HG03280 (cell line): ENCODE results near the gene ADORA1.

Experiments
- ATAC-seq: cut with Tn5 transposase; IDR thresholded peaks from one replicate; pipeline ENCODE4 v1.9.1; 2021; ENCODE audit warnings: mild to moderate bottlenecking, moderate library complexity; ENCODE audit not compliant: unreplicated experiment

The ADORA1 gene

DNA sequence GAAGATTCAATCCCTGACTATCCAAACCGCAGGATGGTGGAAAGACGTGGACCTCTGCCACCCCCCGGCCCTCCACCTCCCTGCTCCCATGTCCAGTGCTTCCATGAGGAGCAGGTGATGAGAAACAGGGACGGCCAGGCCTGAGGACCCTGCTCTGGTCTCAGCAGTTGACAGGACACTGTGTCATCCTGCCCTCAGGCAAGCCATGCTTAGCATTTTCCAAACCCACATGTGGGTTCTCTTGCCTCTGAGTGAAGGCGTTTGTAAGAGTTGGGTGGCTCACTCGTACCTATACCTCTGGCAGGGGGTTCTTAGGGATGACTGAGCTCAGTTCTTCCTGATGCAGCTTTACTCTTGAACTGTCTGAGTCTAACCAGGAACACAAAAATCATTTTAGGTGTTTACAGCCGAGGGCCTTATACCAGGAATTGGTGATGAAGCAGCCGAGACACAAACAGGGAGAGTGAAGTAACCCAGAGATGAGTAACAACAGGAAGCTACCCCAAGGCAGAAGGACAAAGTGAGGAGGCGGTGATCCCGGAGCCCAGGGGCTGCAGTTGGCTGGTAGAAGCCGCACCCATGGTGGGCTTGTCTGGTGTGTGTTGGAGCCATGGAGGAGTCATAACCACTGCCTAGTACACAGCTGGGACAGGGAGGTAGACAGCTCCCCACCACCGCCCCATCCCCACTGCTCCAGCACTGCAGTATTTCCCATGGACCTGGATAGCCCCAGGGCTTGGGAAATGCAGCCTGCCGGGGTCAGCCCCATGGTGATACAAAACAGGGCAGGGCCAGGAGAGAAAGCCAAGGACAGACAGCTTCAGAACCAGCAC lies 26.7 kb downstream of the ADORA1 start:
- ATAC-seq: no peak

GRCh38 chr1:203156280-203156679 lies 28.8 kb downstream of the ADORA1 start:
- no peak for ATAC-seq

GRCh38 chr1:203158423-203158822 lies 30.9 kb downstream of the ADORA1 start:
- ATAC-seq: no peak

- no peak for ATAC-seq
These were observed 31.6 kb downstream of the ADORA1 start for GRCh38 chr1:203158960-203159665.

DNA sequence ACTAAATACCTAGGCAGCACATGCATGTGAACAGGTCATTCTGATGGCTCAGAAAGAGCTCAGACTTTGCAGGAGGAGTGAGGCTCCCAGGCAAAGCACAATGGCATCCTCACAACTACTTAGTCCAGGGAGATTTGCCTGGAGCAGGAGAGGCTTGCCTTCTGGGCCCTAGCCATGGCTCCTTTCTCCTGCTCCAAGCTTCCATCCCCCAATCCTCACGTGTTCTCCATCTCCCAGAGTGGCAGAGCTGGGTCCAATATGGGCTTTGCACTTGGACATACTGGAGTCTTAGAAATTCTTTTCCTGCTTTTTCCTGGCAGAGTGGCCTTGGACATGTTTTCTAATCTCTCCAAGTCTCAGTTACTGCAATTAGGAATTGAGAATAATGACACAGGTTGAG lies 32.3 kb downstream of the ADORA1 start:
- no peak for ATAC-seq

DNA sequence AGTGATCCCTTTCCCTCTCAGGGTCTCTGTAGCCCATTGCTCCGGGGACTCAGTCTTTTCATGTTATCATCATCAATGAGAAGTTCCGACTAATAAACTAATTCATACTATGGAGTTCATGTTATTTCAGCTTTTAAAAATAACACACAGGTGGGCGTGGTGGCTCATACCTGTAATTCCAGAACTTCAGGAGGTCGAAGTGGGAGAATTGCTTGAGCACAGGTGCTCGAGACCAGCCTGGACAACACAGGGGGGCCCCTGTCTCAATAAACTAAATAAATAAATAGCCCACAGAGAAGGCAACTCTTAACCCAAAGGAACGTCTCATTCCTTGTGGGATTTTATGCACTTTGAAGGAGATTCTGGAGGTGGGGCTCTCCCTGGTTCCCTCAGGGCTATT lies 33.6 kb downstream of the ADORA1 start:
- no peak for ATAC-seq

- no peak for ATAC-seq
These were observed 34.2 kb downstream of the ADORA1 start for GRCh38 chr1:203161703-203162102.

DNA sequence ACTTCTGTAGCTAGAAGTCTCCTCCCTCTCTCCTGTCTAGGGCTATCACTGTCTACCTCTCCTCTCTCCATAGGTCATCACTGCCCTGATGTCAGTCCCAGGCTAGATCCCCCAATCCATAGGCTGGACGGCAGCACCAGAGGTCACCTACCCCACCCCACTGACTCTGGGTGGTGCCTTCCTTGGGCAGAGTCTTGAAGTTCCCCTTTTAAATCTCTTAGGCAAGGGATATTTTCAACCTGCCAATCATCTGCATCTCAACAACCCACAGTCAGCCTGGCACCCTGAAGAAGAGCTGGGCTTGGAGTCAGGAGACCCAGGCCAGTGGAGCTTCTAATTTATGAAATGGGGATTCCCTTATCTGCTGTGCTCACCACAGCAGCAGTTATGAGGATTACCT lies 34.9 kb downstream of the ADORA1 start:
- no peak for ATAC-seq

DNA sequence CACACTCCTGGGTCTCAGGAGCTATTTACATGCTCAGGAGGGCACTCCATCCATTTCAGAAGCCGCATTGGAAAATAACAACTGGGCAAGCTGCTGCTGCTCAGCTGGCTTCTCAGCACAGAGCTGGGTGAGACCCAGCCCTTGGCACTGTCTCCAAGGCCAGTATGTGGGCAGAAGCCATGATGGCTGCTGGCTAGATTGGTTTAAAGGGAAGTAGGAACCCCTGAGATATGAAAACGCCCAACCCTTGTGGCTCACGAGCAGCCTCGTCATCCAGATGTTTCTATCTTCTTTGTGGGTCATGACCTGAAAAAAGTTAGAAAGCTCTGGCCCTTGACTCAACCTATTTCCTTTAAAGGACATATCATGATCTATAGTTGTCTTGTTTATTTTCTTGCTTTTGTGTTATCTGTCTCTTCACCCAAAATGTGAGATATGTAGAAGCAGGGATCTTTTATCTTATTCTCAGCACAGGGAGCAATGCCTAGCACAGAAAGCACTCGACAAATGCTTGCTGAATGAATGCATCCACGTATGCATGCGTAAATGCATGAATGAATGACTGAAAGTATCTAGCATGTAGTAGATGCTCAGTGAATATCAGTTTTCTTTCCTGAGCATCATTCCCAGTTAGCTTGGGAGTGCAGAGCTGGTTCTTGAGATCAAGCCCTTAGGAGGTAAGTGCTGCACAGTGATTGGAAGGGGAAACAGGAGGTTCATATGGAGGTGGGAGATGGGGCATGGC lies 36.5 kb downstream of the ADORA1 start:
- ATAC-seq: no peak

GRCh38 chr1:203165101-203165799 lies 37.7 kb downstream of the ADORA1 start:
- no peak for ATAC-seq

DNA sequence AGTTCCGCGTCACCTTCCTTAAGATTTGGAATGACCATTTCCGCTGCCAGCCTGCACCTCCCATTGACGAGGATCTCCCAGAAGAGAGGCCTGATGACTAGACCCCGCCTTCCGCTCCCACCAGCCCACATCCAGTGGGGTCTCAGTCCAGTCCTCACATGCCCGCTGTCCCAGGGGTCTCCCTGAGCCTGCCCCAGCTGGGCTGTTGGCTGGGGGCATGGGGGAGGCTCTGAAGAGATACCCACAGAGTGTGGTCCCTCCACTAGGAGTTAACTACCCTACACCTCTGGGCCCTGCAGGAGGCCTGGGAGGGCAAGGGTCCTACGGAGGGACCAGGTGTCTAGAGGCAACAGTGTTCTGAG lies 38.3 kb downstream of the ADORA1 start:
- no peak for ATAC-seq

- ATAC-seq: no peak
These were observed 38.8 kb downstream of the ADORA1 start for GRCh38 chr1:203166192-203166940.

GRCh38 chr1:203167026-203167912 lies 39.7 kb downstream of the ADORA1 start:
- ATAC-seq: no peak

DNA sequence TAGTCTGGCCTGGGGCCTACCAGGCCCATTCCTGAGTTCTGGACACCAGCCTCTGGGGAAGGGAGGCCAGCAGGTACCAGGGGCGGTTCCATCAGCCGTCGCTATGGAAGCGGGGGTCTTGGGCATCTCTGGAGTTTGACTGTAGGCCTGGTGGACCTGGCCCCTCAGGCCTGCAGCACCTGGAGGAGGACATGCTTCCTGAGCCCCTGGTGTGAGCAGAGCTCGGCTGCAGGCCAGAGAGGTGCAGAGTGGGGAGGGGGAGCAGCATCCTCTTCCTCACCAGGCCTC lies 40.3 kb downstream of the ADORA1 start:
- no peak for ATAC-seq

GRCh38 chr1:203168256-203168786 lies 40.8 kb downstream of the ADORA1 start:
- no peak for ATAC-seq

GRCh38 chr1:203168991-203169390 lies 41.5 kb downstream of the ADORA1 start:
- no peak for ATAC-seq

- ATAC-seq: no peak
These were observed 42.4 kb downstream of the ADORA1 start for GRCh38 chr1:203169770-203170520.

DNA sequence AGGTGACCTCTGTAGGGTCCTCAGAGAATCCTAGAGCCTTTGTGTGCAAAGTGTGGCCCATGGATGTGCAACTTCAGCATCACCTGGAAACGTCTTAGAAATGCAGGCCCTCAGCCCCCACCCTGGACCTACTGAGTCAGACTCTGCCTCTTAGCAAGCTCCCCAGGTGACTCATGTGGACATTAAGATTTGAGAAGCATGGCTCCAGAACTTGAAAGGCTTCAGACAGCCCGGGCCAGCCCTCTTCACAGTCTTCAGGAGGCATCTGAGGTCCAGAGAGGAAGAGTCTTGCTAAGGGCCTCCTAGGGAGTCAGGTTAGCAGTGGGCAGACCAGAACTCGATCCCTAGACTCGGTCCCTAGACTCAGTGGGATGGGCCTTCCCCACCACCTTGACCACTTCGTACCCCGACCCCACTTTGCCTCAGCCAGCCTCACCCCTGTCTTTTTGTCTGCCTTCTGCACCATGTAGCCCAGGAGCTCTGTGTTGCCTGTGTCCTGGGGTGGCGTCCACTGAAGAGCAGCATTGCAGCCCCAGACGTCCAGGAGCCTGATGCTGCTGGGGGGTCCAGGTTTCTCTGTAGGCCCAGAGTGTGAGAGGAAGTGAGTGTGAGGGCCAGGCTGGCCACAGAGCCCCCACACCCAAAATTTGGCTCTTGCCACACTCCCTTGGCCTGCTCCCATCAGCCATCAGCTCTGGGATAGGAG lies 43.3 kb downstream of the ADORA1 start:
- no peak for ATAC-seq
